WTC11 (cell line): Measurements from ENCODE around the gene POSTN. TPM values are rescaled to one million over a fixed set of nuclear protein-coding genes. Genes with fewer than 3 reads are reported as not detected.

Experiments used
- ATAC-seq: fragments of 200-7000 bp; cut with Tn5 transposase; 2 replicates; pipeline ENCODE4 v1.10.0; 2021; ENCODE audit warnings: mild to moderate bottlenecking, moderate library complexity
- CTCF ChIA-PET: fragments of 300-600 bp; sonication (Branson Sonifier 250); formaldehyde crosslinking; loops from one replicate; lab custom pipeline; 2021; ENCODE audit warnings: antibody characterized with exemption; lab: Charles Lee
- POLR2A ChIA-PET: fragments of 350-600 bp; sonication (Branson Sonifier 250); formaldehyde crosslinking; loops from one replicate; lab custom pipeline; 2021; ENCODE audit warnings: antibody characterized with exemption; lab: Charles Lee
- DNase-seq: peaks from one replicate; pipeline ENCODE4 v3.0.0; 2021; ENCODE audit warnings: low spot score
- H3K27ac Mint-ChIP-seq: 2 replicates; pipeline ENCODE4 v1.8.0; 2021; ENCODE audit warnings: mixed read lengths
- H3K27me3 Mint-ChIP-seq: 2 replicates; pipeline ENCODE4 v1.8.0; 2021; ENCODE audit warnings: low read depth, mild to moderate bottlenecking, moderate library complexity, mixed read lengths
- H3K36me3 Mint-ChIP-seq: 2 replicates; pipeline ENCODE4 v1.8.0; 2021; ENCODE audit warnings: mixed read lengths
- H3K4me1 Mint-ChIP-seq: 2 replicates; pipeline ENCODE4 v1.8.0; 2022; ENCODE audit warnings: mixed read lengths
- H3K4me3 Mint-ChIP-seq: 2 replicates; pipeline ENCODE4 v1.8.0; 2021; ENCODE audit warnings: mild to moderate bottlenecking, moderate library complexity, mixed read lengths
- H3K9me3 Mint-ChIP-seq: 2 replicates; pipeline ENCODE4 v1.8.0; 2021; ENCODE audit warnings: mixed read lengths
- AR ChIP-seq: fragments of 250-450 bp; sonication (Bioruptor Pico); IDR thresholded peaks from 2 replicates; pipeline ENCODE4 v1.9.0; 2021; ENCODE audit warnings: mild to moderate bottlenecking
- CDX4 ChIP-seq: fragments of 250-450 bp; sonication (Bioruptor Pico); IDR thresholded peaks from 2 replicates; pipeline ENCODE4 v1.9.0; 2021; ENCODE audit warnings: moderate library complexity, mild to moderate bottlenecking, inconsistent platforms, borderline replicate concordance
- CREM ChIP-seq: sonication (generic); formaldehyde crosslinking; IDR thresholded peaks from 2 replicates; pipeline ENCODE4 v1.8.1; 2022; ENCODE audit warnings: mild to moderate bottlenecking, missing genetic modification reagents, moderate library complexity
- E2F1 ChIP-seq: sonication (generic); formaldehyde crosslinking; IDR thresholded peaks from 2 replicates; pipeline ENCODE4 v1.8.0; 2022; ENCODE audit warnings: mild to moderate bottlenecking, missing genetic modification reagents
- E2F5 ChIP-seq: sonication (generic); formaldehyde crosslinking; IDR thresholded peaks from 2 replicates; pipeline ENCODE4 v1.8.1; 2022; ENCODE audit warnings: mild to moderate bottlenecking, moderate library complexity, missing genetic modification reagents
- ETV6 ChIP-seq: sonication (generic); formaldehyde crosslinking; IDR thresholded peaks from 2 replicates; pipeline ENCODE4 v1.8.1; 2022; ENCODE audit warnings: mild to moderate bottlenecking, missing genetic modification reagents
- FOXK1 ChIP-seq: sonication (generic); formaldehyde crosslinking; IDR thresholded peaks from 2 replicates; pipeline ENCODE4 v1.8.0; 2022; ENCODE audit warnings: mild to moderate bottlenecking, moderate library complexity, missing genetic modification reagents
- GABPB1 ChIP-seq: sonication (generic); formaldehyde crosslinking; IDR thresholded peaks from 2 replicates; pipeline ENCODE4 v1.8.1; 2023; ENCODE audit warnings: mild to moderate bottlenecking, missing genetic modification reagents
- HMGXB4 ChIP-seq: sonication (generic); formaldehyde crosslinking; IDR thresholded peaks from 2 replicates; pipeline ENCODE4 v1.8.1; 2023; ENCODE audit warnings: mild to moderate bottlenecking, moderate library complexity, missing genetic modification reagents
- JUN ChIP-seq: sonication (generic); formaldehyde crosslinking; IDR thresholded peaks from 2 replicates; pipeline ENCODE4 v1.8.0; 2023; ENCODE audit warnings: mild to moderate bottlenecking, missing genetic modification reagents
- MXD4 ChIP-seq: fragments of 250-450 bp; sonication (Bioruptor Pico); IDR thresholded peaks from 2 replicates; pipeline ENCODE4 v1.8.0; 2021; ENCODE audit warnings: mild to moderate bottlenecking, moderate library complexity, borderline replicate concordance
- MYBL2 ChIP-seq: sonication (generic); formaldehyde crosslinking; IDR thresholded peaks from 2 replicates; pipeline ENCODE4 v1.8.1; 2023; ENCODE audit warnings: mild to moderate bottlenecking, moderate library complexity, missing genetic modification reagents
- NFYB ChIP-seq: sonication (generic); formaldehyde crosslinking; conservative IDR thresholded peaks from 2 replicates; pipeline ENCODE4 v1.8.0; 2022; ENCODE audit warnings: low read depth, missing genetic modification reagents
- NR3C1 ChIP-seq: sonication (generic); formaldehyde crosslinking; conservative IDR thresholded peaks from 2 replicates; pipeline ENCODE4 v1.8.1; 2023; ENCODE audit warnings: low read depth, mild to moderate bottlenecking, missing genetic modification reagents
- PRRX2 ChIP-seq: fragments of 250-450 bp; sonication (Bioruptor Pico); IDR thresholded peaks from 2 replicates; pipeline ENCODE4 v1.8.0; 2021; ENCODE audit warnings: mild to moderate bottlenecking
- SMAD3 ChIP-seq: sonication (generic); formaldehyde crosslinking; IDR thresholded peaks from 2 replicates; pipeline ENCODE4 v1.8.0; 2022; ENCODE audit warnings: missing genetic modification reagents, mild to moderate bottlenecking, borderline replicate concordance
- SOX15 ChIP-seq: fragments of 250-450 bp; sonication (Bioruptor Pico); IDR thresholded peaks from 2 replicates; pipeline ENCODE4 v1.9.0; 2021; ENCODE audit warnings: mild to moderate bottlenecking
- TP53 ChIP-seq: sonication (generic); formaldehyde crosslinking; IDR thresholded peaks from 2 replicates; pipeline ENCODE4 v1.8.1; 2023; ENCODE audit warnings: mild to moderate bottlenecking, missing genetic modification reagents
- USF2 ChIP-seq: sonication (generic); formaldehyde crosslinking; IDR thresholded peaks from 2 replicates; pipeline ENCODE4 v1.8.1; 2023; ENCODE audit warnings: mild to moderate bottlenecking, missing genetic modification reagents, moderate library complexity
- ZBTB21 ChIP-seq: sonication (generic); formaldehyde crosslinking; IDR thresholded peaks from 2 replicates; pipeline ENCODE4 v1.8.1; 2023; ENCODE audit warnings: mild to moderate bottlenecking, missing genetic modification reagents, borderline replicate concordance
- ZNF121 ChIP-seq: sonication (generic); formaldehyde crosslinking; IDR thresholded peaks from 2 replicates; pipeline ENCODE4 v1.8.0; 2023; ENCODE audit warnings: missing genetic modification reagents
- ZNF138 ChIP-seq: sonication (generic); formaldehyde crosslinking; conservative IDR thresholded peaks from 2 replicates; pipeline ENCODE4 v1.8.1; 2022; ENCODE audit warnings: mild to moderate bottlenecking, moderate library complexity, missing genetic modification reagents
- ZNF219 ChIP-seq: sonication (generic); formaldehyde crosslinking; IDR thresholded peaks from 2 replicates; pipeline ENCODE4 v1.8.0; 2023; ENCODE audit warnings: missing genetic modification reagents, mild to moderate bottlenecking, borderline replicate concordance
- ZNF317 ChIP-seq: sonication (generic); formaldehyde crosslinking; IDR thresholded peaks from 2 replicates; pipeline ENCODE4 v1.8.1; 2023; ENCODE audit warnings: low read depth, mild to moderate bottlenecking, moderate library complexity, missing genetic modification reagents, borderline replicate concordance
- ZNF671 ChIP-seq: fragments of 250-450 bp; sonication (Bioruptor Pico); IDR thresholded peaks from 2 replicates; pipeline ENCODE4 v1.8.0; 2021; ENCODE audit warnings: mild to moderate bottlenecking
- total RNA-seq: library from RNA; stranded (reverse); gene quantifications from 3 replicates; pipeline ENCODE4 v1.2.3, GENCODE V29; 2021

POSTN gene
- total RNA-seq, 1 experiment from 2014 or later = 0.70 TPM

GRCh38 chr13:37640499-37640898 lies 41.9 kb upstream of the POSTN start:
- ATAC-seq = peak; percentile 56; the same call in 1 of the 2 replicates
- Mint-ChIP-seq H3K27me3 (no peaks in the 10 kb centered on the region), H3K4me1 (peaks cover 11% of the 10 kb centered on the region), H3K9me3 (no peaks in the 10 kb centered on the region), H3K36me3 (no peaks in the 10 kb centered on the region), H3K4me3 (no peak overlapping the region), H3K27ac (0 out of 2 replicates have a peak overlapping the region, but pooled peaks have one; percentile 57)
- DNase-seq = peak; percentile 12
- TF ChIP-seq PRRX2 (CRISPR knock-in tag) (no peak), NFYB (CRISPR knock-in tag) (no peak), ZBTB21 (CRISPR knock-in tag) (no peak)
- ChIA-PET POLR2A (no interaction called here), CTCF (interaction anchor here (0.6 to 1.8 kb wide), 5 partner anchors 9 to 941 kb away, joined by 3 to 8 read pairs (median 7); no protein-coding TSS in a partner anchor)

- no peaks in the 10 kb centered on the region for H3K9me3 Mint-ChIP-seq
- H3K27ac Mint-ChIP-seq = peak overlapping the region; percentile 11; the same call in 1 of the 2 replicates
- H3K4me1 Mint-ChIP-seq = peaks cover 3% of the 10 kb centered on the region
- POLR2A ChIA-PET = no interaction called here
- H3K4me3 Mint-ChIP-seq = no peak overlapping the region
- H3K36me3 Mint-ChIP-seq = no peaks in the 10 kb centered on the region
- H3K27me3 Mint-ChIP-seq = no peaks in the 10 kb centered on the region
- TF ChIP-seq SOX15 (CRISPR knock-in tag) = no peak
- TF ChIP-seq ZNF317 (CRISPR knock-in tag) = no peak
- no peak for TF ChIP-seq SMAD3
- TF ChIP-seq ZNF219 (CRISPR knock-in tag) = no peak
- no peak for TF ChIP-seq ZNF138
- no peak for TF ChIP-seq CDX4
- no peak for TF ChIP-seq HMGXB4 (CRISPR knock-in tag)
- TF ChIP-seq E2F1 (CRISPR knock-in tag) = no peak
- no peak for TF ChIP-seq TP53
- no peak for TF ChIP-seq E2F5 (CRISPR knock-in tag)
- no peak for TF ChIP-seq USF2 (CRISPR knock-in tag)
- no peak for TF ChIP-seq ETV6 (CRISPR knock-in tag)
- TF ChIP-seq NR3C1 (CRISPR knock-in tag) = no peak
- no peak for TF ChIP-seq GABPB1 (CRISPR knock-in tag)
- no peak for TF ChIP-seq ZNF671 (CRISPR knock-in tag)
- CTCF ChIA-PET = no interaction called here
- DNase-seq (no peak), ATAC-seq (no peak)
Measured at GRCh38 chr13:37636701-37637100, 38.1 kb upstream of the POSTN start.

- Mint-ChIP-seq H3K27ac (no peak overlapping the region), H3K4me3 (no peak overlapping the region), H3K4me1 (no peaks in the 10 kb centered on the region), H3K9me3 (no peaks in the 10 kb centered on the region), H3K36me3 (no peaks in the 10 kb centered on the region), H3K27me3 (no peaks in the 10 kb centered on the region)
- ChIA-PET CTCF (no interaction called here), POLR2A (no interaction called here)
- DNase-seq (no peak), ATAC-seq (no peak)
- no peak for TF ChIP-seq MYBL2 (CRISPR knock-in tag)
- TF ChIP-seq E2F1 (CRISPR knock-in tag) = no peak
- TF ChIP-seq SMAD3 = no peak
- TF ChIP-seq FOXK1 = no peak
- TF ChIP-seq GABPB1 (CRISPR knock-in tag) = no peak
- TF ChIP-seq CREM (CRISPR knock-in tag) = no peak
- TF ChIP-seq ZNF121 (CRISPR knock-in tag) = no peak
- TF ChIP-seq JUN = no peak
- TF ChIP-seq ZNF671 (CRISPR knock-in tag) = no peak
- TF ChIP-seq MXD4 (CRISPR knock-in tag) = no peak
- TF ChIP-seq AR (CRISPR knock-in tag) = no peak
Measured at GRCh38 chr13:37632294-37632693, 33.7 kb upstream of the POSTN start.
